Measurements from ENCODE around the gene LRRC10.
A peak's percentile ranks its signal among the peaks of the same experiment; 100 is the strongest.
"Not testable (repeated sequence)": the region's sequence is repeated elsewhere in the genome, so short reads cannot be mapped to it uniquely, and the experiment has no call there.

Gene LRRC10

DNA sequence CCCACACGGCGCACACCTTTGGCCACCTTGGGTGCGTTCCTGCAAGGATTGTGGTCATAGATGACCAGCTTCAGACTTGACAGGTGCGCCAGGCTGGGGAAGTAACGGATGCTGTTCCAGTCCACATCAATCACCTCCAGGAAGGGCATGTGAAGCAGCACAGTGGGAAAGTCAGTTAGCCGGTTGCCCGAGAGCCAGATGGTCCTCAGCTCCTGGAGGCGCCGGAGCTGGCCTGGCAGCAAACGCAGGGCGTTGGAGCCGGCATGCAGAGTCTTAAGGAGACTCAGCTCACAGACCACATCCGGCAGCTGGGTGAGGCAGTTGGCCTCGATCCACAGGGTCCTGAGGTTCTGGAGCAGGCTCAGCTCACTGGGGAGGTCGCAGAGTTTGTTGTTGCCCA, 581 bp downstream of the LRRC10 start:
- no peaks in the 10 kb centered on the region for H3K9me3 ChIP-seq (ENCODE audit: control insufficient read depth, insufficient read depth, low read depth, low read length)
- H3K4me1 ChIP-seq (ENCODE audit: control insufficient read depth, insufficient read depth, low read length) = no peaks in the 10 kb centered on the region
- H3K36me3 ChIP-seq (ENCODE audit: control insufficient read depth in 2 of 2, insufficient read depth in 1 of 2, low read length in 2 of 2) = no peaks in the 10 kb centered on the region
- no peak overlapping the region for H3K4me3 ChIP-seq (ENCODE audit: low read depth, low read length)
- POLR2A ChIA-PET = no interaction called here
- H3K27ac ChIP-seq (ENCODE audit: extremely low read depth, low read depth, low read length) = no peak overlapping the region
- TF ChIP-seq ZBTB1 (tag by site-specific recombination; IDR thresholded peaks at IDR 0.05) (no peak), ZNF211 (tag by site-specific recombination; IDR thresholded peaks at IDR 0.05; ENCODE audit: low read depth) (no peak), ZNF621 (tag by site-specific recombination; IDR thresholded peaks at IDR 0.05) (no peak), ZBTB6 (tag by site-specific recombination; IDR thresholded peaks at IDR 0.05) (peak; percentile 27; the same call in 1 of the 2 replicates), ZFP37 (tag by site-specific recombination; IDR thresholded peaks at IDR 0.05) (no peak)
- TF ChIP-seq, protein P1, sequence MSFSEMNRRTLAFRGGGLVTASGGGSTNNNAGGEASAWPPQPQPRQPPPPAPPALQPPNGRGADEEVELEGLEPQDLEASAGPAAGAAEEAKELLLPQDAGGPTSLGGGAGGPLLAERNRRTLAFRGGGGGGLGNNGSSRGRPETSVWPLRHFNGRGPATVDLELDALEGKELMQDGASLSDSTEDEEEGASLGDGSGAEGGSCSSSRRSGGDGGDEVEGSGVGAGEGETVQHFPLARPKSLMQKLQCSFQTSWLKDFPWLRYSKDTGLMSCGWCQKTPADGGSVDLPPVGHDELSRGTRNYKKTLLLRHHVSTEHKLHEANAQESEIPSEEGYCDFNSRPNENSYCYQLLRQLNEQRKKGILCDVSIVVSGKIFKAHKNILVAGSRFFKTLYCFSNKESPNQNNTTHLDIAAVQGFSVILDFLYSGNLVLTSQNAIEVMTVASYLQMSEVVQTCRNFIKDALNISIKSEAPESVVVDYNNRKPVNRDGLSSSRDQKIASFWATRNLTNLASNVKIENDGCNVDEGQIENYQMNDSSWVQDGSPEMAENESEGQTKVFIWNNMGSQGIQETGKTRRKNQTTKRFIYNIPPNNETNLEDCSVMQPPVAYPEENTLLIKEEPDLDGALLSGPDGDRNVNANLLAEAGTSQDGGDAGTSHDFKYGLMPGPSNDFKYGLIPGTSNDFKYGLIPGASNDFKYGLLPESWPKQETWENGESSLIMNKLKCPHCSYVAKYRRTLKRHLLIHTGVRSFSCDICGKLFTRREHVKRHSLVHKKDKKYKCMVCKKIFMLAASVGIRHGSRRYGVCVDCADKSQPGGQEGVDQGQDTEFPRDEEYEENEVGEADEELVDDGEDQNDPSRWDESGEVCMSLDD (tag by site-specific recombination; IDR thresholded peaks at IDR 0.05) = no peak
- TF ChIP-seq, protein P2, sequence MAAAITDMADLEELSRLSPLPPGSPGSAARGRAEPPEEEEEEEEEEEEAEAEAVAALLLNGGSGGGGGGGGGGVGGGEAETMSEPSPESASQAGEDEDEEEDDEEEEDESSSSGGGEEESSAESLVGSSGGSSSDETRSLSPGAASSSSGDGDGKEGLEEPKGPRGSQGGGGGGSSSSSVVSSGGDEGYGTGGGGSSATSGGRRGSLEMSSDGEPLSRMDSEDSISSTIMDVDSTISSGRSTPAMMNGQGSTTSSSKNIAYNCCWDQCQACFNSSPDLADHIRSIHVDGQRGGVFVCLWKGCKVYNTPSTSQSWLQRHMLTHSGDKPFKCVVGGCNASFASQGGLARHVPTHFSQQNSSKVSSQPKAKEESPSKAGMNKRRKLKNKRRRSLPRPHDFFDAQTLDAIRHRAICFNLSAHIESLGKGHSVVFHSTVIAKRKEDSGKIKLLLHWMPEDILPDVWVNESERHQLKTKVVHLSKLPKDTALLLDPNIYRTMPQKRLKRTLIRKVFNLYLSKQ (tag by site-specific recombination; IDR thresholded peaks at IDR 0.05; ENCODE audit: borderline replicate concordance) = no peak
- CTCF ChIA-PET = interaction anchor here (0.7 kb wide), 1 partner anchor 1034 kb away, joined by 3 read pairs; no protein-coding TSS in a partner anchor

- Histone ChIP-seq H3K36me3 (ENCODE audit: control insufficient read depth in 2 of 2, insufficient read depth in 1 of 2, low read length in 2 of 2) (peaks cover 5% of the 10 kb centered on the region in 2 experiments; a peak in 2 of 3 replicates), H3K9me3 (ENCODE audit: control insufficient read depth, insufficient read depth, low read depth, low read length) (no peaks in the 10 kb centered on the region), H3K4me3 (ENCODE audit: low read depth, low read length) (no peak overlapping the region), H3K4me1 (ENCODE audit: control insufficient read depth, insufficient read depth, low read length) (no peaks in the 10 kb centered on the region), H3K27ac (ENCODE audit: extremely low read depth, low read depth, low read length) (no peak overlapping the region)
- ChIA-PET POLR2A (no interaction called here), CTCF (no interaction called here)
- no peak for TF ChIP-seq REPIN1 (tag by site-specific recombination; IDR thresholded peaks at IDR 0.05; ENCODE audit: low read depth)
- no peak for TF ChIP-seq SALL2 (tag by site-specific recombination; IDR thresholded peaks at IDR 0.05; ENCODE audit: borderline replicate concordance)
- no peak for TF ChIP-seq ZNF184 (tag by site-specific recombination; IDR thresholded peaks at IDR 0.05)
- TF ChIP-seq ZNF501 (tag by site-specific recombination; IDR thresholded peaks at IDR 0.05) = no peak
- TF ChIP-seq ZNF843 (tag by site-specific recombination; IDR thresholded peaks at IDR 0.05) = no peak
- TF ChIP-seq KLF7 (tag by site-specific recombination; IDR thresholded peaks at IDR 0.05; ENCODE audit: borderline replicate concordance) = no peak
- no peak for TF ChIP-seq ZBTB17 (tag by site-specific recombination; IDR thresholded peaks at IDR 0.05)
Measured at GRCh38 chr12:69608114-69608513, 2.6 kb downstream of the LRRC10 start.

- CTCF ChIA-PET = interaction anchor here (1.3 kb wide), 1 partner anchor 35 kb away, joined by 3 read pairs; no protein-coding TSS in a partner anchor
Measured at GRCh38 chr12:69604275-69604674, 6.4 kb downstream of the LRRC10 start.

More at GRCh38 chr12:69604275-69604674, 6.4 kb downstream of the LRRC10 start:
- H3K4me3 ChIP-seq (ENCODE audit: low read depth, low read length); H3K9me3 ChIP-seq (ENCODE audit: control insufficient read depth, insufficient read depth, low read depth, low read length); H3K4me1 ChIP-seq (ENCODE audit: control insufficient read depth, insufficient read depth, low read length); H3K27ac ChIP-seq (ENCODE audit: extremely low read depth, low read depth, low read length): not testable (repeated sequence)
- POLR2A ChIA-PET = interaction anchor here (0.6 kb wide), 1 partner anchor 10 kb away, joined by 3 read pairs; no protein-coding TSS in a partner anchor
- peaks cover 41 to 43% of the 10 kb centered on the region in 2 experiments for H3K36me3 ChIP-seq (ENCODE audit: control insufficient read depth in 2 of 2, insufficient read depth in 1 of 2, low read length in 2 of 2)
- TF ChIP-seq SCRT2 (tag by site-specific recombination; IDR thresholded peaks at IDR 0.05) = peak; percentile 53; the same call in 1 of the 2 replicates
- TF ChIP-seq SCRT1 (tag by site-specific recombination; IDR thresholded peaks at IDR 0.05; ENCODE audit: borderline replicate concordance) = 0 out of 2 replicates have a peak, but pooled peaks have one; percentile 21
- peak; percentile 95 for TF ChIP-seq ZNF184 (tag by site-specific recombination; IDR thresholded peaks at IDR 0.05)
